ENCODE results near the gene RUVBL1. TPM values are rescaled to one million over a fixed set of nuclear protein-coding genes. Genes with fewer than 3 reads are reported as not detected.
A peak's percentile ranks its signal among the peaks of the same experiment; 100 is the strongest.

The RUVBL1 gene
- total and polyA plus RNA-seq, 4 donors: 13.3 to 23.1 (median 13.9) TPM

GRCh38 chr3:128082546-128082945 is 41.1 kb downstream of the RUVBL1 start (continued):
- TF ChIP-seq EGR1 (IDR thresholded peaks at IDR 0.05; ENCODE audit: low read depth in 2 of 2): no peak
- TF ChIP-seq FOXA2 (IDR thresholded peaks at IDR 0.05): no peak

GRCh38 chr3:128081846-128082245 is 41.8 kb downstream of the RUVBL1 start:
- Histone ChIP-seq H3K9me3 (ENCODE audit: control insufficient read depth in 4 of 4, low read length in 3 of 4) (no peaks in the 10 kb centered on the region), H3K36me3 (ENCODE audit: control insufficient read depth in 4 of 4, insufficient read depth in 3 of 4, low read depth in 1 of 4, low read length in 3 of 4) (peaks cover 0 to 2% (median 0%) of the 10 kb centered on the region in 4 donors), H3K4me3 (ENCODE audit: low read depth in 1 of 3, low read length in 3 of 3) (peak overlapping the region in 1 of 3 donors; percentile 54), H3K27ac (ENCODE audit: low read depth in 1 of 2, low read length in 2 of 2) (peak overlapping the region; percentile 81 to 83), H3K4me1 (ENCODE audit: control insufficient read depth in 4 of 4, insufficient read depth in 4 of 4, low read length in 3 of 4) (peaks cover 18 to 77% (median 63%) of the 10 kb centered on the region in 4 donors), H3K9ac (ENCODE audit: low read depth in 1 of 2, low read length in 2 of 2) (no peak overlapping the region), H3K27me3 (ENCODE audit: control insufficient read depth in 4 of 4, insufficient read depth in 4 of 4, low read length in 3 of 4) (no peaks in the 10 kb centered on the region)
- WGBS: 27% methylated on average over 4 of the region's 4 CpGs
- no peak for DNase-seq (ENCODE audit: low spot score)
- TF ChIP-seq FOXA1 (IDR thresholded peaks at IDR 0.05): peak; percentile 16
- TF ChIP-seq RXRA (IDR thresholded peaks at IDR 0.05): peak; percentile 47 to 84
- TF ChIP-seq ZBTB33 (IDR thresholded peaks at IDR 0.05): peak; percentile 30
- TF ChIP-seq RAD21 (IDR thresholded peaks at IDR 0.05): peak in 1 of 2 donors; percentile 48
- TF ChIP-seq EGR1 (IDR thresholded peaks at IDR 0.05; ENCODE audit: low read depth in 2 of 2): no peak
- TF ChIP-seq REST (IDR thresholded peaks at IDR 0.05): no peak
- no peak for TF ChIP-seq HNF4G (IDR thresholded peaks at IDR 0.05)
- peak; percentile 29 to 70 for TF ChIP-seq HNF4A (conservative IDR thresholded peaks at IDR 0.05)
- TF ChIP-seq JUND (IDR thresholded peaks at IDR 0.05): peak in 1 of 2 donors; percentile 67
- TF ChIP-seq MAX (IDR thresholded peaks at IDR 0.05): peak; percentile 56
- TF ChIP-seq FOXA2 (IDR thresholded peaks at IDR 0.05): peak; percentile 26
- no peak for TF ChIP-seq ATF3 (IDR thresholded peaks at IDR 0.05)
- TF ChIP-seq NR2F2 (IDR thresholded peaks at IDR 0.05): no peak
- TF ChIP-seq YY1 (IDR thresholded peaks at IDR 0.05): peak; percentile 74
- peak in 1 of 2 donors; percentile 26 for TF ChIP-seq GABPA (IDR thresholded peaks at IDR 0.05 in 1 of 2, conservative IDR thresholded peaks at IDR 0.05 in 1 of 2)

- Histone ChIP-seq H3K9ac (ENCODE audit: low read depth in 1 of 2, low read length in 2 of 2) (no peak overlapping the region), H3K27ac (ENCODE audit: low read depth in 1 of 2, low read length in 2 of 2) (peak overlapping the region; percentile 81 to 83), H3K4me3 (ENCODE audit: low read depth in 1 of 3, low read length in 3 of 3) (peak overlapping the region in 1 of 3 donors; percentile 6), H3K9me3 (ENCODE audit: control insufficient read depth in 4 of 4, low read length in 3 of 4) (no peaks in the 10 kb centered on the region), H3K36me3 (ENCODE audit: control insufficient read depth in 4 of 4, insufficient read depth in 3 of 4, low read depth in 1 of 4, low read length in 3 of 4) (peaks cover 0 to 2% (median 0%) of the 10 kb centered on the region in 4 donors), H3K4me1 (ENCODE audit: control insufficient read depth in 4 of 4, insufficient read depth in 4 of 4, low read length in 3 of 4) (peaks cover 21 to 84% (median 68%) of the 10 kb centered on the region in 4 donors), H3K27me3 (ENCODE audit: control insufficient read depth in 4 of 4, insufficient read depth in 4 of 4, low read length in 3 of 4) (no peaks in the 10 kb centered on the region)
- WGBS: 31% methylated on average over 6 of the region's 6 CpGs
- no peak for DNase-seq (ENCODE audit: low spot score)
- TF ChIP-seq TAF1 (conservative IDR thresholded peaks at IDR 0.05) (no peak), RXRA (IDR thresholded peaks at IDR 0.05) (peak; percentile 91 to 94), HNF4A (conservative IDR thresholded peaks at IDR 0.05) (peak; percentile 71 to 74), ZBTB33 (IDR thresholded peaks at IDR 0.05) (no peak), CTCF (IDR thresholded peaks at IDR 0.05; ENCODE audit: low read depth, low read length, missing input control) (no peak), JUND (IDR thresholded peaks at IDR 0.05) (peak in 1 of 2 donors; percentile 8), SP1 (IDR thresholded peaks at IDR 0.05) (peak; percentile 81)
These were observed 42.4 kb downstream of the RUVBL1 start for GRCh38 chr3:128081226-128081625.

Measured in liver (tissue), 9 donors.